Upper lobe of left lung (tissue), 6 donors: ENCODE data around the gene TFAP2A. TPM values are rescaled to one million over a fixed set of nuclear protein-coding genes. Genes with fewer than 3 reads are reported as not detected.

Experiments
- ATAC-seq, 2 donors: fragments of 200-7000 bp; cut with Tn5 transposase; one replicate each; pipeline ENCODE4 v1.9.1; 2022; ENCODE audit warnings: mild to moderate bottlenecking in 2 of 2, moderate library complexity in 2 of 2; ENCODE audit not compliant: low FRiP score in 2 of 2
- DNase-seq, 2 donors: peaks; one replicate each; pipeline ENCODE4 v3.0.0-alpha.2; 2019 to 2020
- H3K27ac ChIP-seq, 4 donors: fragments of 200-600 bp; sonication (generic); one replicate each; pipeline ENCODE4 v1.5.1; 2016 to 2019
- H3K27me3 ChIP-seq, 4 donors: fragments of 200-600 bp; sonication (generic); one replicate each; pipeline ENCODE4 v1.5.1; 2017 to 2019
- H3K36me3 ChIP-seq, 4 donors: fragments of 200-600 bp; sonication (generic); one replicate each; pipeline ENCODE4 v1.5.1; 2016 to 2019
- H3K4me1 ChIP-seq, 4 donors: fragments of 200-600 bp; sonication (generic); one replicate each; pipeline ENCODE4 v1.5.1; 2018 to 2019
- H3K4me3 ChIP-seq, 4 donors: fragments of 200-600 bp; sonication (generic); one replicate each; pipeline ENCODE4 v1.5.1; 2017 to 2019; ENCODE audit warnings: mild to moderate bottlenecking in 2 of 4, moderate library complexity in 1 of 4
- H3K9me3 ChIP-seq, 4 donors: fragments of 200-600 bp; sonication (generic); one replicate each; pipeline ENCODE4 v1.5.1; 2018 to 2019
- CTCF ChIP-seq, 6 experiments: fragments of 450-650 bp in 4 of 6; fragments of 200-600 bp in 2 of 6; sonication (generic) in 2 of 6; IDR thresholded peaks; one replicate each; pipeline ENCODE4 v1.5.1; 2016 to 2019; ENCODE audit warnings: antibody characterized with exemption in 6 of 6
- EP300 ChIP-seq, 4 donors: sonication (generic); formaldehyde crosslinking; IDR thresholded peaks; one replicate each; pipeline ENCODE4 v1.5.1; 2017; ENCODE audit warnings: antibody characterized with exemption in 4 of 4, control low read depth in 2 of 4
- POLR2A ChIP-seq, 4 donors: fragments of 450-650 bp; IDR thresholded peaks; one replicate each; pipeline ENCODE4 v1.5.1; 2016 to 2017; ENCODE audit warnings: antibody characterized with exemption in 4 of 4, mild to moderate bottlenecking in 2 of 4
- POLR2AphosphoS5 ChIP-seq, 2 donors: sonication (generic); formaldehyde crosslinking; IDR thresholded peaks; one replicate each; pipeline ENCODE4 v1.5.1; 2017; ENCODE audit warnings: antibody characterized with exemption in 2 of 2
- WGBS, 2 donors: methylation state at CpG; one replicate each; pipeline ENCODE4 v1.1.5; 2017 to 2018; 5-methylcytosine and 5-hydroxymethylcytosine counted together
- total RNA-seq, 6 donors: library from RNA; depleted of rRNA in 4 of 6; stranded (reverse); fragments of >200 nt in 4 of 6; gene quantifications; one replicate each; pipeline versions ENCODE4 v1.1.0 to v1.2.1, GENCODE V29; 2016 to 2021
- donor health status: DM: no; HTN: no; CAD: no; lungs with moderate emphysema.
- donor health status: DM: no; HTN: yes; CAD: no; lungs with severe emphysema.

The TFAP2A gene
- total RNA-seq, 6 donors from 2014 or later: 0.69 to 7.8 (median 1.1) TPM; not detected in 1

GRCh38 chr6:10434235-10434634 is 19.4 kb upstream of the TFAP2A start:
- Histone ChIP-seq H3K27me3 (no peaks in the 10 kb centered on the region), H3K4me3 (no peak overlapping the region), H3K9me3 (no peaks in the 10 kb centered on the region), H3K36me3 (no peaks in the 10 kb centered on the region), H3K27ac (no peak overlapping the region), H3K4me1 (peaks cover 0 to 5% (median 0%) of the 10 kb centered on the region in 4 donors)
- ATAC-seq (peak in 1 of 2 donors; percentile 49), DNase-seq (no peak)
- TF ChIP-seq EP300 (IDR thresholded peaks at IDR 0.05): no peak
- TF ChIP-seq CTCF (IDR thresholded peaks at IDR 0.05): no peak
- WGBS, 2 donors: 44 to 46% methylated on average over 4 of the region's 4 CpGs

GRCh38 chr6:10433322-10433721 is 18.4 kb upstream of the TFAP2A start:
- Histone ChIP-seq H3K4me3 (no peak overlapping the region), H3K27ac (no peak overlapping the region), H3K9me3 (no peaks in the 10 kb centered on the region), H3K27me3 (no peaks in the 10 kb centered on the region), H3K4me1 (peaks cover 0 to 5% (median 0%) of the 10 kb centered on the region in 4 donors), H3K36me3 (no peaks in the 10 kb centered on the region)
- DNase-seq (no peak), ATAC-seq (no peak)
- no peak for TF ChIP-seq CTCF (IDR thresholded peaks at IDR 0.05)
- no peak for TF ChIP-seq POLR2A (IDR thresholded peaks at IDR 0.05)
- no peak for TF ChIP-seq POLR2AphosphoS5 (IDR thresholded peaks at IDR 0.05)
- TF ChIP-seq EP300 (IDR thresholded peaks at IDR 0.05): no peak
- WGBS, 2 donors: 79 to 84% methylated on average over 4 of the region's 4 CpGs

GRCh38 chr6:10431423-10432164 is 16.7 kb upstream of the TFAP2A start:
- Histone ChIP-seq H3K36me3 (no peaks in the 10 kb centered on the region), H3K27me3 (peaks cover 0 to 1% (median 0%) of the 10 kb centered on the region in 4 donors), H3K27ac (no peak overlapping the region), H3K4me1 (peaks cover under 1 to 10% (median 4%) of the 10 kb centered on the region in 4 donors), H3K9me3 (no peaks in the 10 kb centered on the region), H3K4me3 (no peak overlapping the region)
- no peak for ATAC-seq
- TF ChIP-seq CTCF (IDR thresholded peaks at IDR 0.05) (no peak), POLR2AphosphoS5 (IDR thresholded peaks at IDR 0.05) (no peak), EP300 (IDR thresholded peaks at IDR 0.05) (no peak), POLR2A (IDR thresholded peaks at IDR 0.05) (no peak)
- 79 to 80% methylated on average over 7 of the region's 7 CpGs for WGBS, 2 donors
- no peak for DNase-seq

GRCh38 chr6:10429638-10430427 is 15.0 kb upstream of the TFAP2A start:
- peak in 4 of 6 experiments; percentile 22 to 57 (median 45) for TF ChIP-seq CTCF (IDR thresholded peaks at IDR 0.05)
- TF ChIP-seq POLR2AphosphoS5 (IDR thresholded peaks at IDR 0.05): no peak
- H3K4me3 ChIP-seq: no peak overlapping the region
- H3K4me1 ChIP-seq: peaks cover 11 to 25% (median 17%) of the 10 kb centered on the region in 4 donors
- no peak overlapping the region for H3K27ac ChIP-seq
- no peaks in the 10 kb centered on the region for H3K36me3 ChIP-seq
- H3K9me3 ChIP-seq: no peaks in the 10 kb centered on the region
- ATAC-seq: peak in 1 of 2 donors; percentile 53
- no peak for DNase-seq
- H3K27me3 ChIP-seq: peaks cover 0 to 19% (median 7%) of the 10 kb centered on the region in 4 donors
- 22 to 26% methylated on average over 12 of the region's 12 CpGs for WGBS, 2 donors
